Trophoblast cell (in vitro differentiated cells and primary cell): ENCODE results near the gene CAPS.
"Not testable (repeated sequence)": the region's sequence is repeated elsewhere in the genome, so short reads cannot be mapped to it uniquely, and the experiment has no call there.

ENCODE experiments used
- DNase-seq, 2 donors: peaks; one replicate each; pipeline ENCODE4 v3.0.0-alpha.2; 2016
- H2AFZ ChIP-seq: 2 replicates; pipeline ENCODE4 v1.6.1; 2013; ENCODE audit warnings: low read length, moderate library complexity, mild to moderate bottlenecking; ENCODE audit not compliant: insufficient read depth, poor library complexity
- H2AK5ac ChIP-seq: 2 replicates; pipeline ENCODE4 v1.6.1; 2013; ENCODE audit warnings: mild to moderate bottlenecking, low read length
- H2BK120ac ChIP-seq: 2 replicates; pipeline ENCODE4 v1.6.1; 2013; ENCODE audit warnings: low read length, mild to moderate bottlenecking, moderate library complexity; ENCODE audit not compliant: insufficient read depth, poor library complexity
- H2BK12ac ChIP-seq: 2 replicates; pipeline ENCODE4 v1.6.1; 2013; ENCODE audit warnings: mild to moderate bottlenecking, low read length, moderate library complexity
- H2BK5ac ChIP-seq: 2 replicates; pipeline ENCODE4 v1.6.1; 2013; ENCODE audit warnings: low read length, low read depth, moderate library complexity, mild to moderate bottlenecking; ENCODE audit not compliant: poor library complexity
- H3K14ac ChIP-seq: 2 replicates; pipeline ENCODE4 v1.6.1; 2013; ENCODE audit warnings: mild to moderate bottlenecking, low read length
- H3K18ac ChIP-seq: 2 replicates; pipeline ENCODE4 v1.6.1; 2013; ENCODE audit warnings: mild to moderate bottlenecking, low read length
- H3K23ac ChIP-seq: 2 replicates; pipeline ENCODE4 v1.6.1; 2013; ENCODE audit warnings: low read length
- H3K27ac ChIP-seq: 2 replicates; pipeline ENCODE4 v1.5.1; 2013; ENCODE audit warnings: low read depth, mild to moderate bottlenecking, inconsistent platforms, low read length, moderate library complexity
- H3K27me3 ChIP-seq: 2 replicates; pipeline ENCODE4 v1.6.1; 2013; ENCODE audit warnings: inconsistent platforms, mild to moderate bottlenecking, low read length, moderate library complexity; ENCODE audit not compliant: insufficient read depth
- H3K36me3 ChIP-seq, 2 experiments: 1 replicate in 1 of 2; 2 replicates in 1 of 2; pipeline ENCODE4 v1.6.1; 2013; ENCODE audit warnings: low read length in 2 of 2, mild to moderate bottlenecking in 2 of 2, moderate library complexity in 1 of 2; ENCODE audit not compliant: insufficient read depth in 2 of 2, control insufficient read depth in 1 of 2
- H3K4ac ChIP-seq: 2 replicates; pipeline ENCODE4 v1.6.1; 2013; ENCODE audit warnings: low read depth, mild to moderate bottlenecking, low read length, moderate library complexity
- H3K4me1 ChIP-seq, 2 experiments: 1 replicate in 1 of 2; 2 replicates in 1 of 2; pipeline ENCODE4 v1.6.1; 2013; ENCODE audit warnings: low read length in 2 of 2, mild to moderate bottlenecking in 2 of 2, moderate library complexity in 1 of 2; ENCODE audit not compliant: insufficient read depth in 2 of 2, control insufficient read depth in 1 of 2
- H3K4me2 ChIP-seq: 2 replicates; pipeline ENCODE4 v1.6.1; 2013; ENCODE audit warnings: inconsistent platforms, mild to moderate bottlenecking, low read length, moderate library complexity
- H3K4me3 ChIP-seq: 2 replicates; pipeline ENCODE4 v1.5.1; 2013; ENCODE audit warnings: mild to moderate bottlenecking, low read depth, low read length, inconsistent platforms
- H3K79me1 ChIP-seq: one replicate; pipeline ENCODE4 v1.6.1; 2013; ENCODE audit warnings: low read length
- H3K79me2 ChIP-seq: 2 replicates; pipeline ENCODE4 v1.6.1; 2013; ENCODE audit warnings: low read length, mild to moderate bottlenecking; ENCODE audit not compliant: control insufficient read depth, insufficient read depth, poor library complexity
- H3K9ac ChIP-seq: 2 replicates; pipeline ENCODE4 v1.6.1; 2013; ENCODE audit warnings: mild to moderate bottlenecking, low read length
- H3K9me3 ChIP-seq: 2 replicates; pipeline ENCODE4 v1.6.1; 2013; ENCODE audit warnings: low read depth, mild to moderate bottlenecking, control low read depth, inconsistent platforms, low read length; ENCODE audit not compliant: insufficient read depth
- H4K12ac ChIP-seq: 2 replicates; pipeline ENCODE4 v1.6.1; 2013; ENCODE audit warnings: low read depth, mild to moderate bottlenecking, low read length, moderate library complexity
- H4K8ac ChIP-seq: 2 replicates; pipeline ENCODE4 v1.6.1; 2013; ENCODE audit warnings: low read depth, mild to moderate bottlenecking, low read length, moderate library complexity
- H4K91ac ChIP-seq: one replicate; pipeline ENCODE4 v1.6.1; 2013; ENCODE audit warnings: low read depth, mild to moderate bottlenecking, low read length, moderate library complexity
- whole genome bisulfite sequencing: extraction: QIAGEN DNeasy Blood & Tissue Kit; methylation state at CpG from one replicate; pipeline ENCODE4 v1.1.7; 2013; ENCODE audit warnings: missing lambda C conversion rate; ENCODE audit not compliant: insufficient read length, insufficient coverage; ENCODE audit errors: extremely low coverage; 5-methylcytosine and 5-hydroxymethylcytosine counted together

Gene CAPS

GRCh38 chr19:5960005-5961001, 46.2 kb downstream of the CAPS start:
- no peak for DNase-seq
- peaks cover 18 to 25% of the 10 kb centered on the region in 2 experiments for H3K4me1 ChIP-seq
- no peak overlapping the region for H4K8ac ChIP-seq
- no peak overlapping the region for H3K23ac ChIP-seq
- no peak overlapping the region for H3K4me2 ChIP-seq
- H2BK12ac ChIP-seq = no peak overlapping the region
- no CpG with 5 or more reads among the region's 18 CpGs for WGBS
- no peaks in the 10 kb centered on the region for H3K9me3 ChIP-seq
- H2AFZ ChIP-seq = no peak overlapping the region
- H3K18ac ChIP-seq = no peak overlapping the region
- H3K9ac ChIP-seq = no peak overlapping the region
- no peaks in the 10 kb centered on the region for H3K79me1 ChIP-seq
- H3K4me3 ChIP-seq = no peak overlapping the region
- H4K91ac ChIP-seq = no peak overlapping the region
- no peak overlapping the region for H3K4ac ChIP-seq
- no peak overlapping the region for H3K14ac ChIP-seq
- H3K36me3 ChIP-seq = peaks cover 4 to 6% of the 10 kb centered on the region in 2 experiments
- H4K12ac ChIP-seq = no peak overlapping the region
- H3K79me2 ChIP-seq = peaks cover 21% of the 10 kb centered on the region
- H2AK5ac ChIP-seq = no peak overlapping the region
- H2BK5ac ChIP-seq = no peak overlapping the region
- no peak overlapping the region for H2BK120ac ChIP-seq
- H3K27me3 ChIP-seq = no peaks in the 10 kb centered on the region
- no peak overlapping the region for H3K27ac ChIP-seq

GRCh38 chr19:5961641-5961968, 47.6 kb downstream of the CAPS start:
- Histone ChIP-seq H3K79me2 (peaks cover 24% of the 10 kb centered on the region), H3K4ac (peak overlapping the region; percentile 35), H3K4me1 (peaks cover 28 to 36% of the 10 kb centered on the region in 2 experiments)
- H4K12ac ChIP-seq, H3K27ac ChIP-seq, DNase-seq, H2AFZ ChIP-seq, H3K36me3 ChIP-seq, H3K23ac ChIP-seq, H3K4me3 ChIP-seq, H3K4me2 ChIP-seq, H2BK5ac ChIP-seq, H2BK120ac ChIP-seq, H3K18ac ChIP-seq, H4K91ac ChIP-seq, H3K14ac ChIP-seq, H2BK12ac ChIP-seq, H2AK5ac ChIP-seq, H4K8ac ChIP-seq, H3K27me3 ChIP-seq, H3K79me1 ChIP-seq, H3K9me3 ChIP-seq, H3K9ac ChIP-seq: not testable (repeated sequence)
- no CpG with 5 or more reads among the region's 6 CpGs for WGBS

- H3K4ac ChIP-seq = peak overlapping the region; percentile 35
- no peak overlapping the region for H2BK12ac ChIP-seq
- no peak overlapping the region for H2BK5ac ChIP-seq
- peak overlapping the region; percentile 10 for H3K23ac ChIP-seq
- no peak overlapping the region for H3K4me3 ChIP-seq
- no peak overlapping the region for H3K27ac ChIP-seq
- H4K8ac ChIP-seq = no peak overlapping the region
- peaks cover 31 to 41% of the 10 kb centered on the region in 2 experiments for H3K4me1 ChIP-seq
- no peak overlapping the region for H3K18ac ChIP-seq
- H2AK5ac ChIP-seq = no peak overlapping the region
- no peak overlapping the region for H4K91ac ChIP-seq
- H3K4me2 ChIP-seq = no peak overlapping the region
- H2AFZ ChIP-seq = peak overlapping the region; percentile 12
- no peak overlapping the region for H4K12ac ChIP-seq
- H3K79me2 ChIP-seq = peaks cover 24% of the 10 kb centered on the region
- H3K27me3 ChIP-seq = no peaks in the 10 kb centered on the region
- H2BK120ac ChIP-seq = no peak overlapping the region
- peak; percentile 58 to 79 for DNase-seq
- H3K36me3 ChIP-seq = peaks cover 3 to 4% of the 10 kb centered on the region in 2 experiments
- H3K79me1 ChIP-seq = peaks cover 2% of the 10 kb centered on the region
- H3K14ac ChIP-seq = no peak overlapping the region
- WGBS = no CpG with 5 or more reads among the region's 29 CpGs
- no peaks in the 10 kb centered on the region for H3K9me3 ChIP-seq
- H3K9ac ChIP-seq = no peak overlapping the region
These were observed 48.2 kb downstream of the CAPS start for GRCh38 chr19:5961969-5962945.

GRCh38 chr19:5963259-5963658, 49.2 kb downstream of the CAPS start:
- no CpG with 5 or more reads among the region's 6 CpGs for WGBS
- not testable (repeated sequence) for H2BK5ac ChIP-seq
- peak overlapping the region; percentile 43 for H3K4ac ChIP-seq

More at GRCh38 chr19:5963259-5963658, 49.2 kb downstream of the CAPS start:
- H3K14ac ChIP-seq, H3K9ac ChIP-seq, H3K79me1 ChIP-seq, H2BK12ac ChIP-seq, H2AK5ac ChIP-seq, H4K12ac ChIP-seq, H4K8ac ChIP-seq, H4K91ac ChIP-seq, H3K18ac ChIP-seq, H3K4me3 ChIP-seq, H3K9me3 ChIP-seq, H3K23ac ChIP-seq, H3K27ac ChIP-seq, H2AFZ ChIP-seq, DNase-seq, H3K4me2 ChIP-seq, H3K27me3 ChIP-seq, H2BK120ac ChIP-seq, H3K36me3 ChIP-seq: not testable (repeated sequence)
- Histone ChIP-seq H3K79me2 (peaks cover 28% of the 10 kb centered on the region), H3K4me1 (peaks cover 36 to 46% of the 10 kb centered on the region in 2 experiments)
